GM12872 (cell line): ENCODE results near the gene IL22.

Source experiments
- CTCF ChIP-seq: IDR thresholded peaks from 3 replicates; pipeline ENCODE4 v1.5.1; 2011; ENCODE audit warnings: low read depth, mild to moderate bottlenecking, low read length, moderate library complexity; ENCODE audit not compliant: insufficient read depth

The IL22 gene

GRCh38 chr12:68272732-68273131 lies 19.3 kb upstream of the IL22 start:
- no peak for TF ChIP-seq CTCF

GRCh38 chr12:68271346-68271745 lies 17.9 kb upstream of the IL22 start:
- no peak for TF ChIP-seq CTCF

- no peak for TF ChIP-seq CTCF
Measured at GRCh38 chr12:68270358-68270757, 17.0 kb upstream of the IL22 start.

GRCh38 chr12:68269779-68270178 lies 16.4 kb upstream of the IL22 start:
- no peak for TF ChIP-seq CTCF

- TF ChIP-seq CTCF = no peak
Measured at GRCh38 chr12:68268967-68269366, 15.6 kb upstream of the IL22 start.

GRCh38 chr12:68267892-68268396 lies 14.5 kb upstream of the IL22 start:
- no peak for TF ChIP-seq CTCF

- TF ChIP-seq CTCF = no peak
Measured at GRCh38 chr12:68264857-68265256, 11.5 kb upstream of the IL22 start.

GRCh38 chr12:68264158-68264855 lies 10.9 kb upstream of the IL22 start:
- no peak for TF ChIP-seq CTCF
